HG03139 (cell line): Measurements from ENCODE around the gene FUT7.
"Not testable (repeated sequence)": the region's sequence is repeated elsewhere in the genome, so short reads cannot be mapped to it uniquely, and the experiment has no call there.

Experiments
- ATAC-seq: cut with Tn5 transposase; IDR thresholded peaks from one replicate; pipeline ENCODE4 v1.9.1; 2021; ENCODE audit not compliant: unreplicated experiment

The FUT7 gene

DNA sequence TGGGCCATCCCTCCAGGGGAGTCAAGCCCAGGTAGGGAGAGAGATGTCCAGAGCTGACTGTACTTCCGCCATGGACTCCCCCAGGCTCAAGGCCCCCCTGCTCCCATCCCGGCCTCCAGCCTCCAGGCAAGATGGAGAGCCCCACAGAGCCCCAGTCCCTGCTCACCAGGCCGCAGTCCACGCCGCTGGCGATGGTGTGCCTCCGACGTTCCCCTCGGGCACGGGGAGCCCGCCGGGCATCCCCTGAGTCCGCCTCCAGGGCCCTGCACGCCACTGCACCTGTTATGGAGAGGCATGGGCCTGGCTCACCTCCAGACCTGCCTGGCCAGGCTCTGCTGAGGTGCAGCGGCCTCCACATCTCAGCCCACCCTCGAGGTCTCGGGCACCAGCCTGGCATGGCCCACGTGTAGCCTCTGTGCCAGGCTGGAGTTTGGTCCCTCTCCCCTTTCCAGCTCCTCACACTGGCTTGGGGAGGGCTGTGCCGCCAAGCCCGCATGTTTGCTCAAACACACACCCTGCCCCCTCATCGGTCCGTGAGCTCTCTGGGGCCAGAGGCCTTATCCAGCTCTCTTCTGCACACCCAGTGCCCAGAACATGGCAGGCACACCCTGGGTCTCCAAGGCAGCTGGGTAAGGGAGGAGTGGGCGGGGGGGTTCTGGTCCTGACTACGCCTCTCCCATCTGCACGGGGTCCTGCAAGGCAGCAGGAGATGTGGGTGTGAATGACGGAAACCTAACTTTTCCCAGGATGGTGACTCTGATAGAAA, 34.4 kb upstream of the FUT7 start:
- no peak for ATAC-seq

GRCh38 chr9:137065336-137065967, 33.6 kb upstream of the FUT7 start:
- no peak for ATAC-seq

DNA sequence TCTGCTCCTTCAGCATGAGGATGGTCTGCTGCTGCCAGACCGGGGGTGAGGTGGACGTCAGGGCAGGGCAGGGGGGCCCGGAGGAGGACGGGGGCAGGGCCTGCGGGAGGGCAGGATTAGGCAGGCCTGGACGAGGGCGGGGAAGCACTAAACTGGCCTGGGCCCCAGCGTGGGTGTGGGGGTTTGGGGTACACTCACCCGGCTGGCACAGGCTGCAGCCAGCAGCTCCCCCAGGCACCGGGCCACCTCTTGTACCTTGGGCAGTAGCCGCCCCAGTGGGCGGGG, 32.9 kb upstream of the FUT7 start:
- no peak for ATAC-seq

DNA sequence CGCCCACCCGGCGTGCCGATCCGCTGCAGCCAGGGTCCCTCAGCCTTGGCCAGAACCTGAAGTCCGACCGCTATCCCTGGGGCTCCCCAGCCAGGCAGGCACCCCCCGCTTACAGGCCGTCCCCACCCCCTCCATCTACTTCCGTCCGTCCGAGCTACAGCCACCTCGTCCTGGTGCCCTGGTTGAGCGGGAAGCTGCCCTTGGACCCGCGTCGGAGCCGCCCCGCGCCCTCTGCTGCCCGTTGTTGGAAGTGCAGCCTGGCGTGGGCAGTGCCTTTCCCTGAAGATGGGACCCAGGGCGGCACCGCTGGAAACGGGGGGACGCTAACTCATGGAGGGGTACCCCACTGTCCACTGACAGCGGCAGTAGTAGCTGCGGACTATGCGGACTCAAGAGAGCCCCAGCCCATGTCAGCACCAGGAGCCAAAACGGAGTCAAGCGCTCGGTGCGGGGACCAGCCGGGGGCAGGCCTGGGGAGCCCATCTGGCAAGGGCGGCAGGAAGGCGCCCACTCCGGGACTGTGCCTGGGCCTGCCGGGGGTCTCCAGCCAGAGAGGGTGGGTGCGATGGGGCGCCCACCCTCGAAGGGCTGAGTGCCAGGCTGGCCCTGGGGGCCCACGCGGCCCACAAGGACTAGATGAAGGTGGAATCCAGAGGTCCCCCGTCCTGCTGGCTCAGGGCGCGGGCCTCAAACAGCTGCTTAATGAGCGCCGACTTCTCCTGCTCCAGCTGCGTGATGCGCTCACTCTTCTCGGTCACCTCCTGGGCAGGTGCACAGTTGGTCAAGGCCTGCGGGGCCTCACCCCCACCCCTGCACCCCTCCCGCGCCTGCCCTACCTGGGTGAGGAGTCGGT, 32.4 kb upstream of the FUT7 start:
- ATAC-seq, result no peak

DNA sequence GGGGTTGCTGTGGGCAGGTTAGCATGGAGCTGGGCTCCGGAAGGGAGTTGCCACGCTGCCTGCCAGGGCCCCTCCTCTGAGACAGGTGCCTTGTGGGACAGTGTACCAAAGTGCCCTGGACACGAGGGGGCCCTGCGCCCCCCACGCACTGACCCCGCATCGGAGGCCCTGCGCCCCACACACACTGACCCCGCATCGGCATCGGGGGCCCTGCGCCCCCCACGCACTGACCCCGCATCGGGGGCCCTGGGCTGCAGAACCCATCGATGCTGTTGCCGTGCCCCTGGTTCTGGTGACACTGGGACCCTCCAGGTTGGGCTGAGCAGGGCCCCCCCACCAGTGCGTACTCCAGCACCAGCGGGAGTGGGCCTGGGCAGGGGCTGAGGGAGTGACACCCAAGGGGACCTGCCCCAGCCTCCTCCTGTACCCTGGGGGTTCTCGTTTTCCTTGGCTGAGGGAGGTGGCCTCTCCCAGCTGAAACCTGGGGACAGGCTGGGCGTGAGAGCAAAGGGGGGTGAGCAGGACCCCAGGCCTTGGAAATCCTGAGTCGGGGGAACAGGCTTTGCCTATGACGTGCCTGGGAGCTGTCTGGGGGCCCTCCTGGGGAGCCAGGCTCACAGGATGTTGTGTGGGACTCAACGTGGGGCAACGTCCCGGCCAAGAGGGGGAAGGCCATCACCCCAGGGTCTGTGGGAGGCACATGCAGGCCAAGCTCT, 31.6 kb upstream of the FUT7 start:
- ATAC-seq, result no peak

DNA sequence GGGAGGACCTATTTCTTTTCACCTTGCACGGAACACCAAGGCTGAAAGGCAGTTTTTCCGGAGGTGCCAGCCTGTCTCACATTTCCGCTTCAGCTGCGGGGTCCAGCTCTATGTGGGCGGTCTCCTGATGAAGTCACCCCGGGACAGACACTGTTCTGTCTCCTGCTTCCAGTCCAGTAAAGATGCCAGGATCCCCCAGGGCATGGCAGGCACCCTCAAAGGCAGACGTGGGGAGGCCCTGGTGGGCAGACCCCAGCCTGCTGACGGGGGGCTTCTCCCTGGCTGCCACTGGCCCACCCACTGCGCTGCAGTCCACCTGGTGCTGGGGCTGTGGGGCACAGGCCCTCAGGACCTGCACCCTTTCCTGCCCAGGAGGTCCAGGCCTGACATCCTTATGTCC, 30.9 kb upstream of the FUT7 start:
- not testable (repeated sequence) for ATAC-seq

- ATAC-seq, result no peak
These were observed 30.5 kb upstream of the FUT7 start for GRCh38 chr9:137062384-137062783.

- no peak for ATAC-seq
These were observed 26.8 kb upstream of the FUT7 start for GRCh38 chr9:137058521-137059234.

- no peak for ATAC-seq
These were observed 25.7 kb upstream of the FUT7 start for GRCh38 chr9:137057545-137057944.

GRCh38 chr9:137056739-137057415, 25.0 kb upstream of the FUT7 start:
- no peak for ATAC-seq

- ATAC-seq, result no peak
These were observed 23.8 kb upstream of the FUT7 start for GRCh38 chr9:137055385-137056364.

GRCh38 chr9:137054932-137055384, 23.1 kb upstream of the FUT7 start:
- ATAC-seq, result no peak

DNA sequence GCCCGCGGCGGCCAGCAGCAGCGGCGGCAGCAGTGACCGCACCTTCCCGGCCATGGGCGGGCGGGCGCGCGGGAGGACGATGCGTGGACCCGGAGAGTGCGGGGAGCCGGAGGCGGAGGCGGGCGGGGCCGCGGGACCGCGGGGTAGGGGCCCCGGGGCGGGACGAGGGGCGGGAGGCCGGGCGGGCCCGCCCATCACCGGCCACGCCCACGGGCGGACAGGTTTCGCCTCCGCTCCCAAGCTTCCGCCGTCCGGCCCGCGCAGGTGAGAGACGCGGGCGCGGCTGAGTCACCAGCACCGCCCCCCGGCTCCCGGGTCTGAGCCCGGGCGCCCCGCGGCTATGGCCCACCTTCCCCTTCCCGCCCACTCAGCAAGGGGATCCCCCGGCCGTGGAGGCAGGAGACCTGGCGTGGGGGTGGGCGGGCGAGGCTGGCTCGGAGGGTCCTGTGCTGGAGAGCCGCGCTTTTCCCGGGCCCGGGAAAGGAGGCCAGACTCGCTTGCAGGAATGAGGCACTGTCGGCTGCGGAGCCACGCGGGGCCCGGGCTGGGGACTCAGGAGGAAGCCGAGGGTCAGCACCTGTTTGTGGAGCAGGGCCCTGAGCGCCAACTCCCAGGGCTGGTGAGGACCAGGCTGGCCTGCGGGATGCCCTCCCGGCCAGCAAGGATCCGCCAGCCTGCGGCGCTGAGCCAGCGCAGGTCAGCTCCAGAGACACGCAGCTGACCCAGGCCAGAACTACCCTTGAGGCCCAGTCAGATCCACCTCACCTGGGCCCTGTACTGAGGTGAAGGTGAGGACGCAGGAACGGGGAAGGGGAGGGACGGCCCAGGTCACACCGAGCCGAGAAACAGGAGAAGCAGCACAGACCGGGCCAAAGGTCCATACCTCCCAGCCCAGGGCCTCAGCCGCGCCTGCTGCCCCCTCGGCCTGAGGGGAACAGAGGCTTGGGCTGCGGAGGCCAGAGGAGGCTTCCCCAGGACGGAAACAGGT, 22.4 kb upstream of the FUT7 start, which contains the start of gene ENTPD2:
TSS of gene ENTPD2 (minus strand) at position 118 of the 988 bp plus-strand sequence. CDS start at position 54, 64 bp downstream.
- ATAC-seq, result no peak

DNA sequence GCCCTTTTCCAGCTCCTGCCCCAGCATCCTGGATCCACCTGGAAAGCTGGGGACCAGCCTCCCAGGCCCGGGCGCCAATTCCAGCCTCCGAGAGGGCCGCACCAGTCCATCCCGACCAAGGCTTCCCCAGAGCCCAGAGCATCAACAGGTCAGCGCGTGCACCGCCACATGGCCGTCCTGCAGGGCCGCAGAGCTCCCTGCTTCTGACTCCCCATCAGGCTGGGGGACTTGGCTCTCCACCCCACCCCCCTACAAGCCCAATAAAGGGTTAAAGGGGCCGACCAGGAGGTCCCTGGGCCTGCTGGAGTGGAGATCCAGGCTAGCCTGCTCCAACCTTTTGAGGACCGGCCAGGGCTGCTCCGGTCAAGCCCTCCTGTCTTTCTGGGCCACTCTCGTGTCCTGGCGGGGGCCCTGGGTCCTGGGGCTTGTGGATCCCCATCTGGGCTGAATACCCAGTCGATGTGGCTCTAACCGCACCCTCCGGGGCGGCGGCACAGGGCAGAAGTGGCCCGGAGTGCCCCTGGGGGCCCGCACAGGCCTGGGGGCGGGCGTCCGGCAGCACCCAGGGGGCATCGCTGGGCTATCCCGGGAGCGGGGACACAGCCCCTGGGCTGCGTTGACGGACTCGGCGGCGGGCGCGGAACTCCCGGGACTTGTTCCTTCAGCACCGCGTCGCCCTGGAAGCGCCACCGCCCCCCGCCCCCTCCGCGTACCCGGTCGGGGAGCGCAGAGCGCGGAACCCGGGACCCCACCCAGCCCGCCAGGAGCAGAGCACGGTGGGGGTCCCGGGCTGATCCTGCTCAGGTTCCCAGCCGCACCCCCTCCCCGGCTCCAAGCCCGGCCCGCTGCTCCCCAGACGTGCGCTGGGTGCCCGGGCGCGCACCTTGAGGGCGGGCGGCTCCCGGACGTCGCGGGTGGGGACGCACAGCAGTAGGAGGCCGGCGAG, 21.4 kb upstream of the FUT7 start:
- no peak for ATAC-seq

- no peak for ATAC-seq
These were observed 20.4 kb upstream of the FUT7 start for GRCh38 chr9:137052293-137052692.

GRCh38 chr9:137051145-137051724, 19.3 kb upstream of the FUT7 start:
- no peak for ATAC-seq
